ENCODE measurements around the gene CELSR1. TPM values are rescaled to one million over a fixed set of nuclear protein-coding genes. Genes with fewer than 3 reads are reported as not detected.

CELSR1 gene
- total RNA-seq, 1 donor from 2014 or later: 27.6 TPM

DNA sequence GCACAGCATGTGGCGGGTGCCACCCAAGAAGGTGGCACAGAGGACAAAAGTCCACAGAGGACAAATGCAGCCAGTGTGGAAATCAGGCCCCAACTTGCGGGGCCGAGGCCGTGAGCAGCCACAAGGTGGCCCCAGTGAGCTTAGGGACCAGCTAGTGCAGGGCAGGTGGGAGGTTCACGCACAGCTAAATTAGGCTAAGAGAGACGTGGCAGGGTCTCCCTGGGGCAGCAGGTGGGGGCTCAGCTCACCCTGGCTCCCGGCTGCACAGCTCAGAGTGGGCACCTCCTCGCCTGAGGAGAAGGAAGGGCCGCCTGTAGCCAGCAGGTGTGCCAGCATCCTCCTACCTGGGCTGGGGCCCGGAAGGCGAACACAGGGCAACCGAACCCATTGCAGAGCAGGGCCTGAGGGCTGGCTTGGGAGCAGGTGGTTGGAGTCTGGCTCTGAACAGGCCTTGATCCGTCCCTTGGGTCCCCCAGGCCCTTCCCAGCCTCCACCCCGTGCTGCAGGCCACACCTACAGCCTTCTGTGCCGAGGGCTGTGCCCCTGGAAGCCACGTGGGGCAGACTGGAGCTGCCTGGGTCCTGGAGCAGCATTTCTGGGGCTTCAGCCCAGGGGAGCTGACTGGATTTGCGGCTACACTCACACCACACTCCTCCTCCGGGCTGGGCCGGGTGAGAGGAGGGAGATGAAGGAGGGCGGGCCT, 26.1 kb upstream of the CELSR1 start:
- Histone ChIP-seq H3K9ac (ENCODE audit: low read length) (no peak overlapping the region), H4K20me1 (ENCODE audit: insufficient read depth, low read length) (no peaks in the 10 kb centered on the region), H2AFZ (ENCODE audit: low read depth, low read length) (peak overlapping the region; percentile 31), H3K27me3 (ENCODE audit: insufficient read depth, low read length) (no peaks in the 10 kb centered on the region), H3K4me1 (ENCODE audit: insufficient read depth, low read length) (no peaks in the 10 kb centered on the region), H3K79me2 (ENCODE audit: insufficient read depth, low read length) (no peaks in the 10 kb centered on the region), H3K36me3 (ENCODE audit: insufficient read depth, low read length) (no peaks in the 10 kb centered on the region), H3K27ac (ENCODE audit: low read depth, low read length) (no peak overlapping the region), H3K9me3 (ENCODE audit: insufficient read depth, low read depth, low read length) (no peaks in the 10 kb centered on the region), H3K4me3 (ENCODE audit: insufficient read depth, low read depth, low read length) (no peak overlapping the region), H3K4me2 (ENCODE audit: low read length) (no peak overlapping the region)
- FAIRE-seq (no peak), DNase-seq (ENCODE audit: low read depth) (no peak)
- TF ChIP-seq, protein P1, sequence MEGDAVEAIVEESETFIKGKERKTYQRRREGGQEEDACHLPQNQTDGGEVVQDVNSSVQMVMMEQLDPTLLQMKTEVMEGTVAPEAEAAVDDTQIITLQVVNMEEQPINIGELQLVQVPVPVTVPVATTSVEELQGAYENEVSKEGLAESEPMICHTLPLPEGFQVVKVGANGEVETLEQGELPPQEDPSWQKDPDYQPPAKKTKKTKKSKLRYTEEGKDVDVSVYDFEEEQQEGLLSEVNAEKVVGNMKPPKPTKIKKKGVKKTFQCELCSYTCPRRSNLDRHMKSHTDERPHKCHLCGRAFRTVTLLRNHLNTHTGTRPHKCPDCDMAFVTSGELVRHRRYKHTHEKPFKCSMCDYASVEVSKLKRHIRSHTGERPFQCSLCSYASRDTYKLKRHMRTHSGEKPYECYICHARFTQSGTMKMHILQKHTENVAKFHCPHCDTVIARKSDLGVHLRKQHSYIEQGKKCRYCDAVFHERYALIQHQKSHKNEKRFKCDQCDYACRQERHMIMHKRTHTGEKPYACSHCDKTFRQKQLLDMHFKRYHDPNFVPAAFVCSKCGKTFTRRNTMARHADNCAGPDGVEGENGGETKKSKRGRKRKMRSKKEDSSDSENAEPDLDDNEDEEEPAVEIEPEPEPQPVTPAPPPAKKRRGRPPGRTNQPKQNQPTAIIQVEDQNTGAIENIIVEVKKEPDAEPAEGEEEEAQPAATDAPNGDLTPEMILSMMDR (IDR thresholded peaks at IDR 0.05; ENCODE audit: insufficient read depth, low read depth, low read length): peak; percentile 60
- TF ChIP-seq EZH2 (IDR thresholded peaks at IDR 0.05; ENCODE audit: insufficient read depth, low read length): no peak
- H3K9me3 Mint-ChIP-seq (ENCODE audit: unreplicated experiment): peaks cover under 1% of the 10 kb centered on the region
- no peaks in the 10 kb centered on the region for H3K4me1 Mint-ChIP-seq (ENCODE audit: low read depth, unreplicated experiment)
- no peak overlapping the region for H3K4me3 Mint-ChIP-seq (ENCODE audit: unreplicated experiment)
- no peak overlapping the region for H3K27ac Mint-ChIP-seq (ENCODE audit: unreplicated experiment)
- peaks cover 16% of the 10 kb centered on the region for H3K27me3 Mint-ChIP-seq (ENCODE audit: low read depth, unreplicated experiment)
- H3K36me3 Mint-ChIP-seq (ENCODE audit: low read depth, unreplicated experiment): no peaks in the 10 kb centered on the region

DNA sequence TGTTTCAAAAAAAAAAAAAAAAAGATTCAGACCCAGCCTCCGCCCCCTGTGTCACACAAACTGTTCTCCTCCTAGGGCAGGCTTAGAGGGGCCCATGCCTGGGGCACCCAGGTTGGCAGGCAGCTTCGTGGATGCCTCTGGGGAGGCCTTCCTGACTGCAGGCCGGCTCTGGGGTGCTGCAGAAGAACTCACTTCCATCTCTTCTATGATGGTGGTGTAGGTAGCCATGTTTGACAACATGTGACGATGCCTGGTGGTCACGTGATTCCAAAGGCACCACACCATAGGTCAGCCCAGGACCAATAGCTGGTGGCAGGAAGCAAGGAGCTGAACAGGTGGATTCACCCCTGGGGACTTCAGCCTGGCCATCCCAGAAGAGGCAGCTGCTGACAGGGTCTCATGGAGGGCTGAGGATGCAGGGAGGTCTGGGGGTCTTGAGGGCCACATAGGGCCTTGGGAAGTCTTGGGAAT, 24.1 kb upstream of the CELSR1 start:
- H3K27me3 Mint-ChIP-seq (ENCODE audit: low read depth, unreplicated experiment): peaks cover 20% of the 10 kb centered on the region
- no peaks in the 10 kb centered on the region for H3K27me3 ChIP-seq (ENCODE audit: insufficient read depth, low read length)
- no peaks in the 10 kb centered on the region for H3K36me3 ChIP-seq (ENCODE audit: insufficient read depth, low read length)
- H4K20me1 ChIP-seq (ENCODE audit: insufficient read depth, low read length): no peaks in the 10 kb centered on the region
- H3K4me1 Mint-ChIP-seq (ENCODE audit: low read depth, unreplicated experiment): no peaks in the 10 kb centered on the region
- H3K9me3 ChIP-seq (ENCODE audit: insufficient read depth, low read depth, low read length): peaks cover 4% of the 10 kb centered on the region
- TF ChIP-seq, protein P1 (IDR thresholded peaks at IDR 0.05; ENCODE audit: insufficient read depth, low read depth, low read length): no peak
- no peak for TF ChIP-seq EZH2 (IDR thresholded peaks at IDR 0.05; ENCODE audit: insufficient read depth, low read length)
- FAIRE-seq: no peak
- H3K9ac ChIP-seq (ENCODE audit: low read length): no peak overlapping the region
- no peak overlapping the region for H2AFZ ChIP-seq (ENCODE audit: low read depth, low read length)
- no peak overlapping the region for H3K27ac ChIP-seq (ENCODE audit: low read depth, low read length)
- no peak overlapping the region for H3K4me2 ChIP-seq (ENCODE audit: low read length)
- no peak overlapping the region for H3K4me3 ChIP-seq (ENCODE audit: insufficient read depth, low read depth, low read length)
- no peaks in the 10 kb centered on the region for H3K4me1 ChIP-seq (ENCODE audit: insufficient read depth, low read length)
- H3K79me2 ChIP-seq (ENCODE audit: insufficient read depth, low read length): no peaks in the 10 kb centered on the region
- no peak overlapping the region for H3K27ac Mint-ChIP-seq (ENCODE audit: unreplicated experiment)
- H3K36me3 Mint-ChIP-seq (ENCODE audit: low read depth, unreplicated experiment): no peaks in the 10 kb centered on the region
- H3K9me3 Mint-ChIP-seq (ENCODE audit: unreplicated experiment): peaks cover 11% of the 10 kb centered on the region
- no peak overlapping the region for H3K4me3 Mint-ChIP-seq (ENCODE audit: unreplicated experiment)
- no peak for DNase-seq (ENCODE audit: low read depth)

DNA sequence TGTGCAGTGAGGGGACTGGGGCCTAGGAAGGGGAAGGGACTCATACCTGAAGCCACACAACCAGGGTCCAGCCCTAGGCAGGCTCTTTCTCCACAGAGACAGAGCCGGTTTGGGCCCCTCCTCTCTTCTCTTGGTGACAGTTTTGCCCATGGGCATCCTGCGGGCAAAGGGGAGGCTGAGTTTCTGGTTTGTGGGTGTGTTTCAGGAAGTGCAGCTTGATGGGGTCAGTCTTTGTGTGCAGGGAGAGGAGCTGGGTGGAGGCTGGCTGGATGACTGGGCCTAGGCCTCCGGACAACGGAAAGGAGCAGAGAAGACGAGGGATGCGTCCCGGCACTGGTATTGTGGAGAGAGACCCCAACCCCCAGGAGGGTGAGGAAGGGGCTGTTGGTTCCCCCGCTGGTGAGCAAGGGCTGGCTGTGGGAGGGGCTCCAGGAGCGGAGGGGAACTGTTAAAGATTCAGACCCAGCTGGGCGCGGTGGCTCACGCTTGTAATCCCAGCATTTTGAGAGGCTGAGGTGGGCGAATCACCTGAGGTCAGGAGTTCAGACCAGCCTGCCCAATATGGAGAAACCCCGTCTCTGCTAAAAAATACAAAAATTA, 23.4 kb upstream of the CELSR1 start:
- Histone ChIP-seq H3K36me3 (ENCODE audit: insufficient read depth, low read length) (no peaks in the 10 kb centered on the region), H3K27me3 (ENCODE audit: insufficient read depth, low read length) (no peaks in the 10 kb centered on the region), H3K79me2 (ENCODE audit: insufficient read depth, low read length) (no peaks in the 10 kb centered on the region), H3K27ac (ENCODE audit: low read depth, low read length) (no peak overlapping the region), H4K20me1 (ENCODE audit: insufficient read depth, low read length) (no peaks in the 10 kb centered on the region), H3K9ac (ENCODE audit: low read length) (no peak overlapping the region), H3K9me3 (ENCODE audit: insufficient read depth, low read depth, low read length) (peaks cover 4% of the 10 kb centered on the region), H2AFZ (ENCODE audit: low read depth, low read length) (no peak overlapping the region), H3K4me3 (ENCODE audit: insufficient read depth, low read depth, low read length) (no peak overlapping the region), H3K4me1 (ENCODE audit: insufficient read depth, low read length) (no peaks in the 10 kb centered on the region), H3K4me2 (ENCODE audit: low read length) (no peak overlapping the region)
- Mint-ChIP-seq H3K9me3 (ENCODE audit: unreplicated experiment) (peaks cover 11% of the 10 kb centered on the region), H3K36me3 (ENCODE audit: low read depth, unreplicated experiment) (no peaks in the 10 kb centered on the region), H3K4me1 (ENCODE audit: low read depth, unreplicated experiment) (no peaks in the 10 kb centered on the region), H3K4me3 (ENCODE audit: unreplicated experiment) (no peak overlapping the region), H3K27me3 (ENCODE audit: low read depth, unreplicated experiment) (peaks cover 21% of the 10 kb centered on the region), H3K27ac (ENCODE audit: unreplicated experiment) (no peak overlapping the region)
- no peak for DNase-seq (ENCODE audit: low read depth)
- no peak for FAIRE-seq
- TF ChIP-seq, protein P1 (IDR thresholded peaks at IDR 0.05; ENCODE audit: insufficient read depth, low read depth, low read length): no peak
- TF ChIP-seq EZH2 (IDR thresholded peaks at IDR 0.05; ENCODE audit: insufficient read depth, low read length): no peak
